ENCODE data around the gene ALPK3. TPM values are rescaled to one million over a fixed set of nuclear protein-coding genes. Genes with fewer than 3 reads are reported as not detected.

ALPK3 gene
- total RNA-seq, 1 donor from 2014 or later, result 94.2 TPM

- peaks cover 8% of the 10 kb centered on the region for H3K27me3 Mint-ChIP-seq (ENCODE audit: unreplicated experiment)
- no peak for DNase-seq (ENCODE audit: low spot score)
- TF ChIP-seq, protein P1, sequence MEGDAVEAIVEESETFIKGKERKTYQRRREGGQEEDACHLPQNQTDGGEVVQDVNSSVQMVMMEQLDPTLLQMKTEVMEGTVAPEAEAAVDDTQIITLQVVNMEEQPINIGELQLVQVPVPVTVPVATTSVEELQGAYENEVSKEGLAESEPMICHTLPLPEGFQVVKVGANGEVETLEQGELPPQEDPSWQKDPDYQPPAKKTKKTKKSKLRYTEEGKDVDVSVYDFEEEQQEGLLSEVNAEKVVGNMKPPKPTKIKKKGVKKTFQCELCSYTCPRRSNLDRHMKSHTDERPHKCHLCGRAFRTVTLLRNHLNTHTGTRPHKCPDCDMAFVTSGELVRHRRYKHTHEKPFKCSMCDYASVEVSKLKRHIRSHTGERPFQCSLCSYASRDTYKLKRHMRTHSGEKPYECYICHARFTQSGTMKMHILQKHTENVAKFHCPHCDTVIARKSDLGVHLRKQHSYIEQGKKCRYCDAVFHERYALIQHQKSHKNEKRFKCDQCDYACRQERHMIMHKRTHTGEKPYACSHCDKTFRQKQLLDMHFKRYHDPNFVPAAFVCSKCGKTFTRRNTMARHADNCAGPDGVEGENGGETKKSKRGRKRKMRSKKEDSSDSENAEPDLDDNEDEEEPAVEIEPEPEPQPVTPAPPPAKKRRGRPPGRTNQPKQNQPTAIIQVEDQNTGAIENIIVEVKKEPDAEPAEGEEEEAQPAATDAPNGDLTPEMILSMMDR (IDR thresholded peaks at IDR 0.05; ENCODE audit: unreplicated experiment), result no peak
- H3K4me3 Mint-ChIP-seq (ENCODE audit: unreplicated experiment), result no peak overlapping the region
- no peak overlapping the region for H3K27ac Mint-ChIP-seq (ENCODE audit: unreplicated experiment)
- no peaks in the 10 kb centered on the region for H3K4me1 Mint-ChIP-seq (ENCODE audit: unreplicated experiment)
- H3K36me3 Mint-ChIP-seq (ENCODE audit: low read depth, unreplicated experiment), result no peaks in the 10 kb centered on the region
- no peaks in the 10 kb centered on the region for H3K9me3 Mint-ChIP-seq (ENCODE audit: unreplicated experiment)
Measured at GRCh38 chr15:84891339-84891738, 74.2 kb downstream of the ALPK3 start.

DNA sequence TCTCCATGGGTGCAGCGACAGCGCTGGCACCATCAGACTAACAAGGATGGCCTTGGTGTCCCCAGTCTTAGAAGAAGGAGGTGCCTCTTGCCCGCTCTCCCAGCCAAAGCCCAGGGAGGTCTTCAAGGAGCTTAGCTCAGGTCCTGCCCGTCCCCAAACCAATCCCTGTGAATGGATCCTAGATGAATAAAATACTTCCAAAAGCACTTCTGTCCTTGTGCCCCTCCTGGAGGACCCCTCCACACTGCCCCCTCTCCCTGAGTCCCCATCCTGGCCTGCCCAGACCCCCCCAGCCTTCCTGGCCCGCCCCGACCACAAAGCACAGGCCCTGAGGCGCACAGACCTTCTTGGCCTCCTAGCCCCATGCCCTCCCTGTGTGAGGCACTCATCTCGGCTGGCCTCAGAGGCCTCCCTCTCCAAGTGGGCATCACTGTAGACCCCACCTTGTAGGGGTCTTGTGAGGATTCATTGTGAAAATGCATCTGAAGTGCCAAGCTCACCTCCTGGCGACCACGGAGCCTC is 75.7 kb downstream of the ALPK3 start:
- TF ChIP-seq, protein P1 (IDR thresholded peaks at IDR 0.05; ENCODE audit: unreplicated experiment), result no peak
- no peak for DNase-seq (ENCODE audit: low spot score)
- Mint-ChIP-seq H3K4me3 (ENCODE audit: unreplicated experiment) (no peak overlapping the region), H3K36me3 (ENCODE audit: low read depth, unreplicated experiment) (no peaks in the 10 kb centered on the region), H3K27me3 (ENCODE audit: unreplicated experiment) (peaks cover 8% of the 10 kb centered on the region), H3K4me1 (ENCODE audit: unreplicated experiment) (no peaks in the 10 kb centered on the region), H3K27ac (ENCODE audit: unreplicated experiment) (no peak overlapping the region), H3K9me3 (ENCODE audit: unreplicated experiment) (no peaks in the 10 kb centered on the region)

GRCh38 chr15:84893607-84894006 is 76.5 kb downstream of the ALPK3 start:
- Mint-ChIP-seq H3K36me3 (ENCODE audit: low read depth, unreplicated experiment) (no peaks in the 10 kb centered on the region), H3K4me3 (ENCODE audit: unreplicated experiment) (no peak overlapping the region), H3K4me1 (ENCODE audit: unreplicated experiment) (no peaks in the 10 kb centered on the region), H3K27ac (ENCODE audit: unreplicated experiment) (no peak overlapping the region), H3K27me3 (ENCODE audit: unreplicated experiment) (peaks cover 8% of the 10 kb centered on the region), H3K9me3 (ENCODE audit: unreplicated experiment) (no peaks in the 10 kb centered on the region)
- DNase-seq (ENCODE audit: low spot score), result no peak
- TF ChIP-seq, protein P1 (IDR thresholded peaks at IDR 0.05; ENCODE audit: unreplicated experiment), result no peak

DNA sequence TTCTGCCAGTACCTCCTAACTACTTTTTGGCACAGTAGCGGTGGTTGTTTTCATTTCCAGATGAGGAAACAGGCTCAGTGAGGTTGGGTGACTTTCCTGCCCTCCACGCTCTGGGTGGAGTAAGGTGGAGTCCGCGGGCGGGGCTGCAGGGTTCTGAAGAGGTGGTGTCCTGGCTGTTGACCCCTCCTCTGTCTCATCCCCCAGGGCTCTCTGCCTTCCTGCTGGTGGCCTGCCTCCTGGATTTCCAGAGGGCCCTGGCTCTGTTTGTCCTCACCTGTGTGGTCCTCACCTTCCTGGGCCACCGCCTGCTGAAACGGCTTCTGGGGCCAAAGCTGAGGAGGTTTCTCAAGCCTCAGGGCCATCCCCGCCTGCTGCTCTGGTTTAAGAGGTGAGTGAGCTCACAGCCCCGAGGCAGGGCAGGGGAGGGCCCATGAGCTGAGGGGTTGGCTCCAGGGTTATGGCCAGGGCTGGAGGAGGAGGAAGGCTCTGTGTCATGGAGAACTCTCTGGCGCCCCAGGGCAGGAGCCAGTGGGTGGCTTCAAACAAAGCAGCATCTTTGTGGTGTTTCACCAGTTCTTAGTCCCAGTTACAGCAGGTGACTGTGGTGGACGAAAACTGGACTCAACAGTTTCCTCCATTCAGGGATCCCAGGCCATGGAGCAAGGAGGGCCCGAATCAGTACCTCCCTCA is 77.7 kb downstream of the ALPK3 start:
- no peaks in the 10 kb centered on the region for H3K36me3 Mint-ChIP-seq (ENCODE audit: low read depth, unreplicated experiment)
- H3K27ac Mint-ChIP-seq (ENCODE audit: unreplicated experiment), result no peak overlapping the region
- H3K4me3 Mint-ChIP-seq (ENCODE audit: unreplicated experiment), result no peak overlapping the region
- no peaks in the 10 kb centered on the region for H3K4me1 Mint-ChIP-seq (ENCODE audit: unreplicated experiment)
- no peaks in the 10 kb centered on the region for H3K9me3 Mint-ChIP-seq (ENCODE audit: unreplicated experiment)
- peaks cover 9% of the 10 kb centered on the region for H3K27me3 Mint-ChIP-seq (ENCODE audit: unreplicated experiment)
- TF ChIP-seq, protein P1 (IDR thresholded peaks at IDR 0.05; ENCODE audit: unreplicated experiment), result no peak
- DNase-seq (ENCODE audit: low spot score), result no peak

DNA sequence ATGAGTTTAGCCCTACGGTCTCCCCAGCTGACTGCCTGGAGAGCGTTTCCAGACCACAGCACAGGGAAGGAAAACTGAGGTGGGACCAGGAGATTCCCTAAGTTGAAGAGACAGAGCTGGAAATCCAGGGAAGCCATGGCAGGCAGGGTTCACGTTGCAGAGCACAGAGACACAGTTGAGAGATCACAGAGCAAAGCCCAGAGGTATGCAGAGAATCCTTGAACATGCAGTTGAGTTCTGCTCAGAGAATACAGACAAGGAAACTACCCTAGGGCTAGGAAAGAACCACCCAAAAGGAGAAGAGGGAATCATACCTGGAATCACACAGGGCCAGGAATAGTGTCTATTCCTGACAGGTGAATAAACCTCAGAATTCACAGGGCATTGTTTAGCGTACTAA is 81.6 kb downstream of the ALPK3 start:
- TF ChIP-seq, protein P1 (IDR thresholded peaks at IDR 0.05; ENCODE audit: unreplicated experiment), result no peak
- no peak for DNase-seq (ENCODE audit: low spot score)
- peaks cover 4% of the 10 kb centered on the region for H3K27me3 Mint-ChIP-seq (ENCODE audit: unreplicated experiment)
- H3K4me1 Mint-ChIP-seq (ENCODE audit: unreplicated experiment), result no peaks in the 10 kb centered on the region
- no peak overlapping the region for H3K4me3 Mint-ChIP-seq (ENCODE audit: unreplicated experiment)
- no peaks in the 10 kb centered on the region for H3K36me3 Mint-ChIP-seq (ENCODE audit: low read depth, unreplicated experiment)
- H3K27ac Mint-ChIP-seq (ENCODE audit: unreplicated experiment), result no peak overlapping the region
- H3K9me3 Mint-ChIP-seq (ENCODE audit: unreplicated experiment), result no peaks in the 10 kb centered on the region

Data from endothelial cell (in vitro differentiated cells).